CD4-positive, alpha-beta memory T cell (primary cell): ENCODE measurements around the gene PIEZO2. TPM values are rescaled to one million over a fixed set of nuclear protein-coding genes. Genes with fewer than 3 reads are reported as not detected.

Source experiments
- CTCF ChIA-PET: fragments of 350-600 bp; sonication (Branson Sonifier 250); formaldehyde crosslinking; loops from one replicate; lab custom pipeline; 2021; ENCODE audit warnings: inconsistent platforms; ENCODE audit not compliant: partially characterized antibody; lab: Charles Lee
- POLR2A ChIA-PET: fragments of 350-600 bp; sonication (Branson Sonifier 250); formaldehyde crosslinking; loops from one replicate; lab custom pipeline; 2021; ENCODE audit not compliant: partially characterized antibody; lab: Charles Lee
- DNase-seq, 5 donors: peaks; one replicate each; pipeline versions ENCODE4 v3.0.0 to v3.0.0-alpha.2; 2020 to 2022; ENCODE audit warnings: mixed read lengths in 1 of 5
- H3K27ac ChIP-seq: one replicate; pipeline ENCODE4 v1.7.0; 2013; ENCODE audit warnings: low read depth, low read length
- H3K27me3 ChIP-seq: 2 replicates; pipeline ENCODE4 v1.7.0; 2013; ENCODE audit warnings: mild to moderate bottlenecking, low read length, moderate library complexity; ENCODE audit not compliant: insufficient read depth
- H3K36me3 ChIP-seq: 2 replicates; pipeline ENCODE4 v1.7.0; 2013; ENCODE audit warnings: mild to moderate bottlenecking, low read length, moderate library complexity; ENCODE audit not compliant: insufficient read depth
- H3K4me1 ChIP-seq: 2 replicates; pipeline ENCODE4 v1.7.0; 2013; ENCODE audit warnings: mild to moderate bottlenecking, low read length, moderate library complexity; ENCODE audit not compliant: insufficient read depth
- H3K4me3 ChIP-seq, 2 donors: one replicate each; pipeline ENCODE4 v1.7.0; 2013; ENCODE audit warnings: low read length in 2 of 2, mild to moderate bottlenecking in 1 of 2
- H3K9me3 ChIP-seq, 2 donors: one replicate each; pipeline ENCODE4 v1.7.0; 2013; ENCODE audit warnings: low read length in 2 of 2, control low read depth in 1 of 2; ENCODE audit not compliant: control insufficient read depth in 1 of 2
- H3K27ac Mint-ChIP-seq, 7 donors: one replicate each; pipeline ENCODE4 v1.8.0; 2020 to 2021; ENCODE audit warnings: mixed read lengths in 7 of 7, mild to moderate bottlenecking in 6 of 7, inconsistent platforms in 3 of 7, moderate library complexity in 3 of 7
- H3K27me3 Mint-ChIP-seq, 2 donors: one replicate each; pipeline ENCODE4 v1.8.0; 2020 to 2021; ENCODE audit warnings: mixed read lengths in 2 of 2
- H3K36me3 Mint-ChIP-seq, 2 donors: one replicate each; pipeline ENCODE4 v1.8.0; 2020 to 2021; ENCODE audit warnings: mixed read lengths in 2 of 2, inconsistent platforms in 1 of 2, mild to moderate bottlenecking in 1 of 2
- H3K4me1 Mint-ChIP-seq, 4 donors: one replicate each; pipeline ENCODE4 v1.8.0; 2020 to 2021; ENCODE audit warnings: mixed read lengths in 4 of 4, mild to moderate bottlenecking in 1 of 4
- H3K4me3 Mint-ChIP-seq, 8 donors: one replicate each; pipeline ENCODE4 v1.8.0; 2020 to 2021; ENCODE audit warnings: mixed read lengths in 8 of 8, mild to moderate bottlenecking in 7 of 8, moderate library complexity in 6 of 8, inconsistent platforms in 3 of 8
- H3K9me3 Mint-ChIP-seq, 8 donors: one replicate each; pipeline ENCODE4 v1.8.0; 2020 to 2021; ENCODE audit warnings: mixed read lengths in 8 of 8, mild to moderate bottlenecking in 5 of 8, inconsistent platforms in 3 of 8, moderate library complexity in 1 of 8
- intact Hi-C: fragments of 100-400 bp; cut with micrococcal nuclease; formaldehyde crosslinking; loops from one replicate; pipeline ENCODE4 v1.15.1; 2023
- polyA plus RNA-seq, 2 donors: library from polyadenylated mRNA; unstranded; fragments of 300-500 nt; fragmentation: Illumina TruSeq; gene quantifications; one replicate each; pipeline ENCODE4 v1.2.3, GENCODE V29; 2021
- total RNA-seq, 2 experiments: library from RNA; stranded (reverse); gene quantifications; one replicate each; pipeline ENCODE4 v1.2.3, GENCODE V29; 2021

Gene PIEZO2
- total and polyA plus RNA-seq, 4 experiments from 2014 or later = not detected

DNA sequence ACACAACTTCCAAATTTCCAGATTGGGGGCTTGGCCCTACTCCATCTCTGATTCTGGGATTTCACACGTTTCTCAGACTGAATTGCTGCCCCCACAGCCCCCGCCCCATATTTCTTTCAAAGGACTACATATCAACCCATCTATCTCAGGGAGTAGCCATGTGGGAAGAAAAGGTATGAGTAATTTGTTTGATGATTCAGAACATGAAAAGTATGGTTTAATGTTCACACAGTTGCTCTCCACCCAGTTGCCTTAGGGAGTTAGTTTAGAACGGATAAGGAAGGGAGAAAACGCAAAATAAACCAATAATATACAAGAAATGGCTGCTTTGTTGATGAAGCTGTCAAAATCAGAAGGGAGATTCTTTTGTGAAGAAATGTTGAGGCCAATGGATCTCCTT is 145.1 kb downstream of the PIEZO2 start:
- H3K27me3 Mint-ChIP-seq = no peaks in the 10 kb centered on the region
- H3K4me3 Mint-ChIP-seq = no peak overlapping the region
- Histone ChIP-seq H3K27me3 (no peaks in the 10 kb centered on the region), H3K9me3 (no peaks in the 10 kb centered on the region), H3K36me3 (no peaks in the 10 kb centered on the region), H3K27ac (no peak overlapping the region), H3K4me1 (no peaks in the 10 kb centered on the region), H3K4me3 (no peak overlapping the region)
- no peaks in the 10 kb centered on the region for H3K4me1 Mint-ChIP-seq
- ChIA-PET CTCF (no interaction called here), POLR2A (no interaction called here)
- H3K9me3 Mint-ChIP-seq = peaks cover 0 to 4% (median 0%) of the 10 kb centered on the region in 8 donors
- intact Hi-C loops = no loop called here
- H3K27ac Mint-ChIP-seq = no peak overlapping the region
- H3K36me3 Mint-ChIP-seq = no peaks in the 10 kb centered on the region
- no peak for DNase-seq

DNA sequence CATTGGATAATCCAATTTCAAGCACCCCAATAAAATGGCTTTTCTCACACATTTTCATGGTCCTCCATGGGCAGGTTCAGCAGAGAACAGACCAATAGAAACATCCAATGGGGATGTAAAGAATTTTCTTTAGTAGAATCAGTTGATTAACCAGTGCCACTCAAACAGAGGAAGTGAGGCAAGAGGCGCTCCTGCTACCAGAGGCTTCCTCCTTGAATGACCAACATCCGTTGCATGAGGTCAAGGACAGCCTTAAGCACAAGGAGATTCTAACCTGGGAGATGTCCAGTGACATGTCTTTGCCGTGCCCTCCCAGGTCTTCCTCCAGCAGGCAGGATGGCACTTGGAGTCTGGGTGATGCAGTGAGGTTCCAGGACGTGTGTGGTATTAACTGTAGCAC is 146.6 kb downstream of the PIEZO2 start:
- no peaks in the 10 kb centered on the region for H3K4me1 Mint-ChIP-seq
- Histone ChIP-seq H3K36me3 (no peaks in the 10 kb centered on the region), H3K27ac (no peak overlapping the region), H3K27me3 (no peaks in the 10 kb centered on the region), H3K9me3 (no peaks in the 10 kb centered on the region), H3K4me3 (no peak overlapping the region), H3K4me1 (no peaks in the 10 kb centered on the region)
- no peak for DNase-seq
- no peaks in the 10 kb centered on the region for H3K36me3 Mint-ChIP-seq
- H3K27me3 Mint-ChIP-seq = no peaks in the 10 kb centered on the region
- H3K9me3 Mint-ChIP-seq = peaks cover 0 to 9% (median 4%) of the 10 kb centered on the region in 8 donors
- ChIA-PET POLR2A (no interaction called here), CTCF (no interaction called here)
- no peak overlapping the region for H3K4me3 Mint-ChIP-seq
- intact Hi-C loops = no loop called here
- H3K27ac Mint-ChIP-seq = no peak overlapping the region

GRCh38 chr18:11002277-11002676 is 147.1 kb downstream of the PIEZO2 start:
- Histone ChIP-seq H3K4me1 (no peaks in the 10 kb centered on the region), H3K27me3 (no peaks in the 10 kb centered on the region), H3K9me3 (no peaks in the 10 kb centered on the region), H3K4me3 (no peak overlapping the region), H3K36me3 (no peaks in the 10 kb centered on the region), H3K27ac (no peak overlapping the region)
- Mint-ChIP-seq H3K27me3 (no peaks in the 10 kb centered on the region), H3K9me3 (peaks cover 0 to 14% (median 7%) of the 10 kb centered on the region in 8 donors), H3K4me3 (no peak overlapping the region), H3K36me3 (no peaks in the 10 kb centered on the region), H3K4me1 (no peaks in the 10 kb centered on the region), H3K27ac (no peak overlapping the region)
- CTCF ChIA-PET = no interaction called here
- POLR2A ChIA-PET = no interaction called here
- no peak for DNase-seq
- intact Hi-C loops = no loop called here

- Histone ChIP-seq H3K27me3 (no peaks in the 10 kb centered on the region), H3K4me3 (no peak overlapping the region), H3K36me3 (no peaks in the 10 kb centered on the region), H3K27ac (no peak overlapping the region), H3K9me3 (no peaks in the 10 kb centered on the region), H3K4me1 (no peaks in the 10 kb centered on the region)
- Mint-ChIP-seq H3K9me3 (peaks cover 0 to 28% (median 18%) of the 10 kb centered on the region in 8 donors), H3K36me3 (no peaks in the 10 kb centered on the region), H3K27ac (no peak overlapping the region), H3K27me3 (peaks cover 0 to 1% of the 10 kb centered on the region in 2 donors), H3K4me3 (no peak overlapping the region), H3K4me1 (no peaks in the 10 kb centered on the region)
- DNase-seq = no peak
- intact Hi-C loops = no loop called here
- ChIA-PET CTCF (no interaction called here), POLR2A (no interaction called here)
Observed at GRCh38 chr18:11000071-11000470, 149.3 kb downstream of the PIEZO2 start.

DNA sequence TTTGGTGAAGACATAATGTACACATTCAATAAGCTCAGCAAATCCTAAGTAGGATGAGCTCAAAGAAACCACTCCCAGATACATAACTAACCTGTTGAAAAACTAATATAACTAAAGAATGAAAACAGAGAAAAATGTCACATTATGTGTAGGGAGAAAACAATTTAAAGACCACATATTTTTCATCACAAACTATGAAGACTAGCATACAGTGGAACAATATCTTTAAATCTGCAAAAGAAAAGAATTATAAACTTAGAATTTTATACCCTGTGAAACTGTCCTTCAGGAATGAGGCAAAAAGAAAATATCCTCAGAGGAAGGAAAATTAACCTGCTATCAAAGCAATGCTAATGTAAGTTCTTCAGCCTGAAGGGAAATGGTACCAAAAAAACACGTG is 151.5 kb downstream of the PIEZO2 start:
- no peak for DNase-seq
- Mint-ChIP-seq H3K27ac (no peak overlapping the region), H3K27me3 (peaks cover 0 to 1% of the 10 kb centered on the region in 2 donors), H3K36me3 (no peaks in the 10 kb centered on the region), H3K4me3 (no peak overlapping the region), H3K9me3 (peaks cover 0 to 33% (median 22%) of the 10 kb centered on the region in 8 donors), H3K4me1 (no peaks in the 10 kb centered on the region)
- intact Hi-C loops = loop anchor here (10.0 kb wide), 1 partner anchor 63 kb away; no protein-coding TSS in a partner anchor
- Histone ChIP-seq H3K4me3 (no peak overlapping the region), H3K36me3 (no peaks in the 10 kb centered on the region), H3K4me1 (no peaks in the 10 kb centered on the region), H3K27ac (no peak overlapping the region), H3K27me3 (no peaks in the 10 kb centered on the region), H3K9me3 (no peaks in the 10 kb centered on the region)
- ChIA-PET CTCF (no interaction called here), POLR2A (interaction anchor here (0.6 kb wide), 1 partner anchor 374 kb away, joined by 3 read pairs; no protein-coding TSS in a partner anchor)

- H3K36me3 Mint-ChIP-seq = no peaks in the 10 kb centered on the region
- no peaks in the 10 kb centered on the region for H3K27me3 ChIP-seq
- H3K9me3 Mint-ChIP-seq = peaks cover 0 to 38% (median 24%) of the 10 kb centered on the region in 8 donors
- ChIA-PET POLR2A (no interaction called here), CTCF (no interaction called here)
- H3K4me3 ChIP-seq = no peak overlapping the region
- no peak for DNase-seq
- H3K4me1 ChIP-seq = no peaks in the 10 kb centered on the region
- H3K27ac ChIP-seq = no peak overlapping the region
- peaks cover 0 to 1% of the 10 kb centered on the region in 2 donors for H3K27me3 Mint-ChIP-seq
- H3K4me1 Mint-ChIP-seq = no peaks in the 10 kb centered on the region
- H3K27ac Mint-ChIP-seq = no peak overlapping the region
- no peaks in the 10 kb centered on the region for H3K9me3 ChIP-seq
- no peaks in the 10 kb centered on the region for H3K36me3 ChIP-seq
- intact Hi-C loops = loop anchor here (10.0 kb wide), 1 partner anchor 61 kb away; no protein-coding TSS in a partner anchor
- H3K4me3 Mint-ChIP-seq = no peak overlapping the region
Observed at GRCh38 chr18:10995550-10995949, 153.8 kb downstream of the PIEZO2 start.

DNA sequence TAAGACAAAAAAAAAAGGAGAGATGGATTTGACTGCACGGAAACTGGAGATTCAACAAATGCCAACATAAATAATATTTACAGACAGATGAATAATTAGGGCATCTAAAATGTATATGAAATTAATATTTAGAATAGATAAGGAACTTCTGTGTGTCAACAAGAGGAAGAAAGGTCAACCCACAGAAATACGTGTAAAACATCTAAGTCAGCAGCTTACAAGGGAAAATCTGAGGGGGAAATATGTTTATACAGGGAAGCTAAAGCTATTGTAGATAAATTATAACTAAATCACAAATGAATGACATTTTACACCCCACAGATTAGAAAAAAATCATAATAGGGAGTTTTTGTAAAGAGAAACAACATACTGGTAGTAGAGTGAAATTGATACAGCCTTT is 159.9 kb downstream of the PIEZO2 start:
- H3K27ac Mint-ChIP-seq = no peak overlapping the region
- H3K27me3 ChIP-seq = no peaks in the 10 kb centered on the region
- CTCF ChIA-PET = no interaction called here
- intact Hi-C loops = no loop called here
- H3K27ac ChIP-seq = no peak overlapping the region
- no peaks in the 10 kb centered on the region for H3K27me3 Mint-ChIP-seq
- H3K36me3 ChIP-seq = no peaks in the 10 kb centered on the region
- H3K4me3 Mint-ChIP-seq = no peak overlapping the region
- DNase-seq = no peak
- no peak overlapping the region for H3K4me3 ChIP-seq
- H3K9me3 Mint-ChIP-seq = peaks cover 4 to 33% (median 19%) of the 10 kb centered on the region in 8 donors
- H3K4me1 Mint-ChIP-seq = no peaks in the 10 kb centered on the region
- H3K36me3 Mint-ChIP-seq = no peaks in the 10 kb centered on the region
- H3K9me3 ChIP-seq = no peaks in the 10 kb centered on the region
- H3K4me1 ChIP-seq = no peaks in the 10 kb centered on the region
- POLR2A ChIA-PET = no interaction called here

DNA sequence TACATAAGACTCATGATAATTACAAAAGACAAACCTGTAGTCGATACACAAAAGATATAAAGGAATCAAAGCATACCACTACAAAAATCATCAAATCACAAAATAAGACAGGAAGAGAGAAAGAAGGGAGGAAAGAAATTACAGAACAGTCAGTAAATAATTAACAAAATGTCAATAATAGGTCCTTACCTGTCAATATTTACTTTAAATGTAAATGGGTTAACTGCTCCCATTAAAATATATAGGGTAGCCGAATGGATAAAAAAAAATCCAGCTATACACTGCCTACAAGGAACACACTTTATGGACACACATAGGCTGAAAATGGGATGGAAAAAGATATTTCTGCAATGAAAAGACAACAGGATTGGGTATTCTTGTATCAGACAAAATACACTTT is 163.7 kb downstream of the PIEZO2 start:
- POLR2A ChIA-PET = no interaction called here
- Mint-ChIP-seq H3K27me3 (no peaks in the 10 kb centered on the region), H3K4me3 (no peak overlapping the region), H3K4me1 (no peaks in the 10 kb centered on the region), H3K36me3 (no peaks in the 10 kb centered on the region), H3K9me3 (peaks cover 4 to 42% (median 23%) of the 10 kb centered on the region in 8 donors), H3K27ac (no peak overlapping the region)
- no peaks in the 10 kb centered on the region for H3K27me3 ChIP-seq
- intact Hi-C loops = no loop called here
- H3K9me3 ChIP-seq = no peaks in the 10 kb centered on the region
- no peak for DNase-seq
- H3K4me3 ChIP-seq = no peak overlapping the region
- H3K36me3 ChIP-seq = no peaks in the 10 kb centered on the region
- no peak overlapping the region for H3K27ac ChIP-seq
- CTCF ChIA-PET = no interaction called here
- H3K4me1 ChIP-seq = no peaks in the 10 kb centered on the region
